SIG-M5 treated with dmso at 0.1 percent for 504 hours (cell line): ENCODE data around the gene UBN1.
"Not testable (repeated sequence)": the region's sequence is repeated elsewhere in the genome, so short reads cannot be mapped to it uniquely, and the experiment has no call there.

Experiments used
- DNase-seq: peaks from one replicate; lab custom pipeline; 2025; ENCODE audit not compliant: unreplicated experiment; lab: John Stamatoyannopoulos, UW

The UBN1 gene

GRCh38 chr16:4926928-4927327 is 79.6 kb downstream of the UBN1 start:
- DNase-seq: no peak

DNA sequence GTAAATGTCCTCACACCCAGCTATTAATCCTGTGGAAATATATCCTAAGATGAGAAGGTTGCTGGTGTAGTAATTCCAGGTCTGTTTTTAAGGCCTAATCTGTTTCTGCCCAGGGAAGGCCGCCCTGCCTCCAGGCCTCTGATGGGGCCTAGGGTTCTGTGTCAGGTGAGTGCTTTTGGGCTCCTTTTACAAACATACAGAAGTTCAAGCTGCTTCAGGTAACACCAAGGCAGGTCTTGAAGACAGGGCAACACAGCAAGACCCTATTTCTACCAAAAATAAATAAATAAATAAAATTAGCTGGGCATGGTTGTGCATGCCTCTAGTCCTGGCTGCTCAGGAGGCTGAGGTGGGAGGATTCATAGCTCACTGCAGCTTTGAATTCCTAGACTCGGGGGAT is 80.4 kb downstream of the UBN1 start:
- no peak for DNase-seq

DNA sequence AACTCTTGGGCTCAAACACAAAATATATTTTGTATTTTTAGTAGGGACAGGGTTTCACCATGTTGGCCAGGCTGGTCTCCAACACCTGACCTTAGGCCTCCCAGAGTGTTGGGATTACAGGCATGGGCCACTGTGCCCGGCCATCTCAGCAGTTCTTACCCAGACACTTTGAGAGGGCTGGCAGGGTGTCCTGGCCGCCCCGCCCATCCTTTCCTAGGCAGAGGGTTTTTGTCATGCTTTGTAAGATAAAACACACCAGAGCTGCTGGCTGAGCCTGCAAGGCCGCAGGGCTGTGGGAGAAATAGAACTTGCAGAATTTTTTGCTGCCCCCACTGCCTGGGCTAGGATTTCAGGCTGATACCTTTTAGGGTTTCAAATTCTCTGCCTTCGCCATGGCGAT is 80.9 kb downstream of the UBN1 start:
- no peak for DNase-seq

DNA sequence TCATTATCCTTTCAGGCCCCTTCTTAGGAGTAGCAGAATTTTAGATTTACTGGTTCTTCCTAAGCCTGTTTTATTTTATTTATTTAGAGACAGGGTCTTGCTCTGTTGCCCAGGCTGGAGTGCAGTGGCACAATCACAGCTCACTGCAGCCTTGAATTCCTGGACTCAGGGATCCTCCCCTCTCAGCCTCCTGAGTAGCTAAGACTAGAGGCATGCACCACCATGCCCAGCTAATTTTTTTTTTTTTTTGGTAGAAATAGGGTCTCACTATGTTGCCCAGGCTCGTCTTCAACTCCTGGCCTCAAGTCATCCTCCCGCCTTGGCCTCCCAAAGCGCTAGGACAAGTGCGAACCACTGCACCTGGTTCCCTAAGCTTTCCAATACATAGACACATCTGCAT is 82.3 kb downstream of the UBN1 start:
- not testable (repeated sequence) for DNase-seq

GRCh38 chr16:4931381-4931780 is 84.1 kb downstream of the UBN1 start:
- DNase-seq: no peak
